Keratinocyte (primary cell): ENCODE results near the gene C16orf96. TPM values are rescaled to one million over a fixed set of nuclear protein-coding genes. Genes with fewer than 3 reads are reported as not detected.

Source experiments
- DNase-seq: peaks from one replicate; pipeline ENCODE4 v3.0.0-alpha.2; 2011; ENCODE audit warnings: low read depth, missing footprints, low spot score
- FAIRE-seq: peaks from 2 replicates; lab custom pipeline; 2011; peaks lifted over from hg19 to GRCh38; lab: Jason Lieb, UNC
- H2AFZ ChIP-seq: 2 replicates; pipeline ENCODE4 v1.6.0; 2012; ENCODE audit warnings: low read length, control low read depth, inconsistent platforms; ENCODE audit not compliant: control insufficient read depth
- H3K27ac ChIP-seq: 2 replicates; pipeline ENCODE4 v1.5.1; 2011; ENCODE audit warnings: low read length; ENCODE audit not compliant: control insufficient read depth, insufficient read depth
- H3K27me3 ChIP-seq: 3 replicates; pipeline ENCODE4 v1.6.0; 2011; ENCODE audit warnings: low read length; ENCODE audit not compliant: control insufficient read depth, insufficient read depth; ENCODE audit errors: extremely low read depth
- H3K36me3 ChIP-seq, 2 experiments: 2 replicates in 1 of 2; 3 replicates in 1 of 2; pipeline ENCODE4 v1.5.1; 2011; ENCODE audit warnings: low read length in 2 of 2, mild to moderate bottlenecking in 1 of 2; ENCODE audit not compliant: control insufficient read depth in 2 of 2, insufficient read depth in 2 of 2; ENCODE audit errors: extremely low read depth in 1 of 2
- H3K4me1 ChIP-seq: 3 replicates; pipeline ENCODE4 v1.5.1; 2011; ENCODE audit warnings: low read length; ENCODE audit not compliant: control insufficient read depth, insufficient read depth; ENCODE audit errors: extremely low read depth
- H3K4me2 ChIP-seq: 3 replicates; pipeline ENCODE4 v1.6.0; 2011; ENCODE audit warnings: low read depth, low read length; ENCODE audit not compliant: control insufficient read depth, insufficient read depth; ENCODE audit errors: extremely low read depth
- H3K4me3 ChIP-seq, 3 experiments: fragments of 200-600 bp in 1 of 3; sonication (generic) in 1 of 3; 2 replicates in 2 of 3; 3 replicates in 1 of 3; pipeline ENCODE4 v1.5.1; 2011 to 2016; ENCODE audit warnings: low read length in 3 of 3, mild to moderate bottlenecking in 3 of 3, control low read depth in 2 of 3, inconsistent platforms in 1 of 3, low read depth in 1 of 3, mixed read lengths in 1 of 3, mixed run types in 1 of 3, moderate library complexity in 1 of 3; ENCODE audit not compliant: control insufficient read depth in 2 of 3, insufficient read depth in 2 of 3; ENCODE audit errors: extremely low read depth in 1 of 3
- H3K79me2 ChIP-seq: 2 replicates; pipeline ENCODE4 v1.6.0; 2012; ENCODE audit warnings: low read length; ENCODE audit not compliant: control insufficient read depth, insufficient read depth
- H3K9ac ChIP-seq: 3 replicates; pipeline ENCODE4 v1.6.0; 2011; ENCODE audit warnings: low read length; ENCODE audit not compliant: control insufficient read depth, insufficient read depth; ENCODE audit errors: extremely low read depth
- H3K9me1 ChIP-seq: 3 replicates; pipeline ENCODE4 v1.6.0; 2011; ENCODE audit warnings: low read length; ENCODE audit not compliant: control insufficient read depth, insufficient read depth; ENCODE audit errors: extremely low read depth
- H3K9me3 ChIP-seq: 2 replicates; pipeline ENCODE4 v1.5.1; 2012; ENCODE audit warnings: low read depth, low read length; ENCODE audit not compliant: control insufficient read depth
- H4K20me1 ChIP-seq: 3 replicates; pipeline ENCODE4 v1.6.0; 2011; ENCODE audit warnings: low read length; ENCODE audit not compliant: control insufficient read depth, insufficient read depth; ENCODE audit errors: extremely low read depth
- CTCF ChIP-seq, 3 experiments: IDR thresholded peaks in 1 of 3; conservative IDR thresholded peaks in 1 of 3; optimal IDR thresholded peaks in 1 of 3; 2 replicates in 2 of 3; 3 replicates in 1 of 3; pipeline versions ENCODE3 to v1.5.1; 2011; ENCODE audit warnings: low read length in 3 of 3, mild to moderate bottlenecking in 3 of 3, moderate library complexity in 2 of 3, control low read depth in 1 of 3, inconsistent platforms in 1 of 3; ENCODE audit not compliant: insufficient read depth in 2 of 3; ENCODE audit errors: extremely low read depth in 1 of 3
- EZH2 ChIP-seq: IDR thresholded peaks from one replicate; pipeline ENCODE4 v1.6.1; 2012; ENCODE audit warnings: inconsistent platforms, mild to moderate bottlenecking, low read length, moderate library complexity
- dilution Hi-C: fragments of 300-500 bp; cut with MboI; formaldehyde crosslinking; loops from one replicate; pipeline ENCODE4 v1.7.0; 2020; ENCODE audit warnings: low sequenced_read_pairs; ENCODE audit not compliant: extremely low pct_ligation_motif_present
- polyA plus RNA-seq, 5 experiments: library from polyadenylated mRNA; depleted of rRNA in 3 of 5; stranded (reverse) in 3 of 5; stranded (forward) in 1 of 5; unstranded in 1 of 5; fragments of >200 nt; gene quantifications; 1 replicate in 1 of 5; 2 replicates in 3 of 5; 3 replicates in 1 of 5; pipeline versions ENCODE4 v1.2.1 to v1.2.3, GENCODE V29; 2011 to 2012; ENCODE audit warnings: missing spikeins in 2 of 5, low read depth in 1 of 5, low replicate concordance in 1 of 5
- small RNA-seq, 3 experiments: library from RNA; depleted of rRNA; stranded (forward); fragments of <200 nt; gene quantifications; one replicate each; pipeline ENCODE3, GENCODE V24; 2012; ENCODE audit warnings: low read depth in 3 of 3, low replicate concordance in 1 of 3; ENCODE audit not compliant: insufficient read length in 3 of 3

The C16orf96 gene
- polyA plus RNA-seq, 1 donor (not counting 4 experiments of a cell fraction or from before 2014, with no cell fraction given), result not detected

GRCh38 chr16:4649744-4650442 is 93.8 kb downstream of the C16orf96 start:
- H3K4me1 ChIP-seq, result no peaks in the 10 kb centered on the region
- H3K9me1 ChIP-seq, result no peaks in the 10 kb centered on the region
- no peak overlapping the region for H3K4me2 ChIP-seq
- H3K9ac ChIP-seq, result no peak overlapping the region
- peaks cover 10 to 37% of the 10 kb centered on the region in 2 experiments for H3K36me3 ChIP-seq
- TF ChIP-seq CTCF (optimal IDR thresholded peaks at IDR 0.05 in 1 of 3, IDR thresholded peaks at IDR 0.05 in 1 of 3, conservative IDR thresholded peaks at IDR 0.05 in 1 of 3; ENCODE audit: extremely low read depth in 1 of 3, insufficient read depth in 2 of 3, low read length in 3 of 3) (no peak), EZH2 (no peak)
- H3K79me2 ChIP-seq, result peaks cover 31% of the 10 kb centered on the region
- H3K27ac ChIP-seq, result no peak overlapping the region
- no peak overlapping the region for H3K4me3 ChIP-seq
- H2AFZ ChIP-seq, result no peak overlapping the region
- no peaks in the 10 kb centered on the region for H4K20me1 ChIP-seq
- FAIRE-seq, result no peak
- no peak for DNase-seq
- dilution Hi-C loops, result no loop called here
- H3K9me3 ChIP-seq, result no peaks in the 10 kb centered on the region
- H3K27me3 ChIP-seq, result no peaks in the 10 kb centered on the region

Small RNA genes lying within 50 kb of the gene (small RNA-seq; reads per million reads assigned to genes)
- gene RN7SL850P, result 0 reads per million in 3 experiments

Other genes with a start within 250 kb of the C16orf96 start
- 0.63 to 2.3 TPM (median 1.0 TPM) in 3 replicates for gene GLIS2, start 240.3 kb upstream of the C16orf96 start, polyA plus RNA-seq
- gene PAM16, start 205.0 kb upstream of the C16orf96 start, polyA plus RNA-seq, result 25.0 to 41.2 TPM (median 32.7 TPM) in 3 replicates
- gene VASN, start 184.5 kb upstream of the C16orf96 start, polyA plus RNA-seq, result 0.37 to 1.1 TPM (median 0.46 TPM) in 3 replicates
- 8.4 to 12.5 TPM (median 12.2 TPM) in 3 replicates for gene CORO7, start 139.7 kb upstream of the C16orf96 start, polyA plus RNA-seq
- gene DNAJA3, start 130.5 kb upstream of the C16orf96 start, polyA plus RNA-seq, result 43.5 to 54.6 TPM (median 48.4 TPM) in 3 replicates
- 39.5 to 61.6 TPM (median 48.7 TPM) in 3 replicates for gene NMRAL1, start 81.7 kb upstream of the C16orf96 start, polyA plus RNA-seq
- 165 to 180 TPM (median 167 TPM) in 3 replicates for gene HMOX2, start 79.9 kb upstream of the C16orf96 start, polyA plus RNA-seq
- 19.8 to 39.4 TPM (median 23.1 TPM) in 3 replicates for gene CDIP1, start 17.6 kb upstream of the C16orf96 start, polyA plus RNA-seq
- 3.6 to 7.7 TPM (median 4.0 TPM) in 3 replicates for gene UBALD1, start 58.5 kb downstream of the C16orf96 start, polyA plus RNA-seq
- gene MGRN1, start 68.5 kb downstream of the C16orf96 start, polyA plus RNA-seq, result 1.9 to 6.7 TPM (median 2.6 TPM) in 3 replicates
- 23.0 to 28.8 TPM (median 24.2 TPM) in 3 replicates for gene NUDT16L1, start 137.2 kb downstream of the C16orf96 start, polyA plus RNA-seq
- 9.7 to 14.7 TPM (median 11.7 TPM) in 3 replicates for gene ANKS3, start 177.9 kb downstream of the C16orf96 start, polyA plus RNA-seq
- 0.26 to 0.57 TPM (median 0.33 TPM) in 3 replicates for gene DNAAF8, start 178.2 kb downstream of the C16orf96 start, polyA plus RNA-seq
- 3.3 to 5.2 TPM (median 3.5 TPM) in 3 replicates for gene ZNF500, start 210.8 kb downstream of the C16orf96 start, polyA plus RNA-seq
- gene SEPTIN12, start 232.0 kb downstream of the C16orf96 start, polyA plus RNA-seq, result not detected in 3 replicates
- gene SMIM22, start 239.0 kb downstream of the C16orf96 start, polyA plus RNA-seq, result 8.4 to 20.2 TPM (median 10.6 TPM) in 3 replicates
- gene ROGDI, start 246.3 kb downstream of the C16orf96 start, polyA plus RNA-seq, result 17.3 to 33.2 TPM (median 20.5 TPM) in 3 replicates